ENCODE data around the gene MICALL2. TPM values are rescaled to one million over a fixed set of nuclear protein-coding genes. Genes with fewer than 3 reads are reported as not detected.

MICALL2 gene
- total RNA-seq, 4 donors from 2014 or later, result 10.0 to 16.6 (median 14.3) TPM

- Histone ChIP-seq H3K9me3 (no peaks in the 10 kb centered on the region), H3K4me1 (no peaks in the 10 kb centered on the region), H3K27me3 (no peaks in the 10 kb centered on the region), H3K27ac (no peak overlapping the region), H3K36me3 (peaks cover 46 to 54% of the 10 kb centered on the region in 2 donors), H3K4me3 (replicated peaks in 1 of 3) (no peak overlapping the region)
- intact Hi-C loops (cut with DNase I), result loop anchor here (5.0 kb wide), 1 partner anchor 250 kb away; no protein-coding TSS in a partner anchor
- TF ChIP-seq CTCF (IDR thresholded peaks at IDR 0.05) (no peak), POLR2A (IDR thresholded peaks at IDR 0.05) (no peak)
- DNase-seq, result no peak
- 96 to 98% methylated on average over 6 to 7 of the region's 15 CpGs for WGBS, 2 donors
Observed at GRCh38 chr7:1476859-1477258, 17.6 kb upstream of the MICALL2 start.

GRCh38 chr7:1475991-1476390 lies 16.7 kb upstream of the MICALL2 start:
- TF ChIP-seq POLR2A (IDR thresholded peaks at IDR 0.05), result no peak
- no peak for TF ChIP-seq CTCF (IDR thresholded peaks at IDR 0.05)
- Histone ChIP-seq H3K36me3 (peaks cover 47 to 53% of the 10 kb centered on the region in 2 donors), H3K9me3 (no peaks in the 10 kb centered on the region), H3K27me3 (no peaks in the 10 kb centered on the region), H3K4me1 (no peaks in the 10 kb centered on the region), H3K27ac (no peak overlapping the region), H3K4me3 (replicated peaks in 1 of 3) (no peak overlapping the region)
- WGBS, 2 donors, result 96% methylated on average over 17 to 21 of the region's 22 CpGs
- DNase-seq, result no peak
- intact Hi-C loops (cut with DNase I), result loop anchor here (5.0 kb wide), 1 partner anchor 249 kb away; no protein-coding TSS in a partner anchor

DNA sequence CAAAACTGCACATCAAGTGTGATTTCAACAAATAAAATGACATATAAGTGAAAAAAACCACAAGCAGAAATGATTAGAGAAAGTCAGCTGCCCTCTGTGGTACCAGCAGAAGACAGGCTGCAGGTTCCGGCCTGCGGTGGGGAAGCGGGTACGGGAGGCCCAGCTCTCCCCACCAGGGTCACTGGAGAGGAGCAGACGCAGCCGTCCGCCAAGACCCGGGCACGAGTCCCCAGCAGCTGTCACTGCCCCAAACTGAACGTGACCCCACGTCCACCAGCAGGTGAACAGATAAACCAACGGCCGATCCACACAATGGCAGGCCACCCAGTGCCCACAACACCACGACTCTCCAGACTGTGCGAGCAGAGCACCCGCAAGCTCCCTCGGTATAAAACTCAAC lies 16.1 kb upstream of the MICALL2 start:
- Histone ChIP-seq H3K27ac (no peak overlapping the region), H3K27me3 (no peaks in the 10 kb centered on the region), H3K9me3 (no peaks in the 10 kb centered on the region), H3K4me1 (no peaks in the 10 kb centered on the region), H3K36me3 (peaks cover 47 to 56% of the 10 kb centered on the region in 2 donors), H3K4me3 (replicated peaks in 1 of 3) (no peak overlapping the region)
- intact Hi-C loops (cut with DNase I), result loop anchor here (5.0 kb wide), 1 partner anchor 248 kb away; no protein-coding TSS in a partner anchor
- no peak for DNase-seq
- TF ChIP-seq CTCF (IDR thresholded peaks at IDR 0.05) (no peak), POLR2A (IDR thresholded peaks at IDR 0.05) (no peak)
- WGBS, 2 donors, result 93% methylated on average over 8 to 17 of the region's 17 CpGs

DNA sequence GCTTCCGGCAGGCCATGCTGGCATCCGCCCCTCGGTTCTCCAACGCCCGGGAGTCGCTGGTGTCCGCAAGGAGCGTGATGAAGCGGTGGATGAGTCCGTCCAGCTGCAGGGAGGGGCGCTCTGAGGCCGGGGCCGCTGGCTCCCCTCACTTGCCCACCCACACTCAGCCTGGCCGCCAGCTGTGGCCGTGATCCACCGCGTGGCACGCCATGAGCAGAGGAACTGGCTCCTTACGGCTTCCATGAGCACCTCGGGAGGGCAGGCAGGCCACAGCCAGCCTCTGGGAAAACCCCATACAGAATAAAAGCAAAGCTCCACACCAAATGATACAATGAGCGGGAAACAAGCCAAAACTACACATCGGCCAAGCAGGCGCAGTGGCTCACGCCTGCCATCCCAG lies 15.5 kb upstream of the MICALL2 start:
- Histone ChIP-seq H3K36me3 (peaks cover 45 to 56% of the 10 kb centered on the region in 2 donors), H3K27me3 (no peaks in the 10 kb centered on the region), H3K27ac (no peak overlapping the region), H3K4me1 (no peaks in the 10 kb centered on the region), H3K4me3 (replicated peaks in 1 of 3) (no peak overlapping the region), H3K9me3 (no peaks in the 10 kb centered on the region)
- no peak for DNase-seq
- 87 to 92% methylated on average over 8 to 19 of the region's 24 CpGs for WGBS, 2 donors
- TF ChIP-seq POLR2A (IDR thresholded peaks at IDR 0.05), result no peak
- no peak for TF ChIP-seq CTCF (IDR thresholded peaks at IDR 0.05)
- intact Hi-C loops (cut with DNase I), result loop anchor here (5.0 kb wide), 1 partner anchor 247 kb away; no protein-coding TSS in a partner anchor

DNA sequence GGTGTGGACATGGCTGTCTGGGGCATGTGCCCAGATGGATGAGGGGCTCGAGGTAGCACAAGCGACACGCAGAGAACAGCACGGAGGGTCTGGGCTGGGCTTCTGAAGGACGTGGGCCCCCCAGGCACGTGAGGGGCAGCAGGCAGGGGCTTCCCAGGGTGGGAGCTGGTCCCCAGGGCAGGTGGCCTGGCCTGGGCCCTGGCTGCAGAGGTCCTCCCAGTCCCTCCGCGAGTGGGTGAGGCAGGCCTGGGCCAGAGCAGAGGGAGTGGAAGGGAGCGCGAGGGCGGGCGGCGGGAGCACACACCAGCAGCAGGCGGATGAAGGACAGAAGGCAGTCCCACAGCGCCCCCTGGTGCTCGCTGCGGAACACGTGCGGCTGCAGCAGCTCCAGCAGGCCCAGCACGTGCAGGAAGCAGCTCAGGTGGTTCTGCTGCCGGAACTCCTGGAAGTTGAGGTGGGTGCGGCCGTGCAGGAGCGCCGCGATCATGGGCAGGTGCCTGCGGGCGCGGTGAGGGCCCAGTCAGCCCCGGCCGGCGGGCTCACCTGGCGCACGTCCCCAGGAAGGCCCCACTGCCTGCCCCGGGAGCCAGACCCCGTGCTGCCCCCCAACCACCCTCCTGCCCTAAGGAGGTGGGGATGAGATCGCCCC lies 14.7 kb upstream of the MICALL2 start:
- Histone ChIP-seq H3K27me3 (no peaks in the 10 kb centered on the region), H3K4me3 (replicated peaks in 1 of 3) (no peak overlapping the region), H3K9me3 (no peaks in the 10 kb centered on the region), H3K36me3 (peaks cover 44 to 53% of the 10 kb centered on the region in 2 donors), H3K4me1 (no peaks in the 10 kb centered on the region), H3K27ac (no peak overlapping the region)
- intact Hi-C loops (cut with DNase I), result no loop called here
- 44 to 76% methylated on average over 10 to 11 of the region's 37 CpGs for WGBS, 2 donors
- DNase-seq, result peak; percentile 82
- TF ChIP-seq POLR2A (IDR thresholded peaks at IDR 0.05) (no peak), CTCF (IDR thresholded peaks at IDR 0.05) (peak; percentile 60 to 89 (median 69))
